Measurements from ENCODE around the gene ASAP3. TPM values are rescaled to one million over a fixed set of nuclear protein-coding genes. Genes with fewer than 3 reads are reported as not detected.

The ASAP3 gene
- total RNA-seq, 6 donors from 2014 or later, result 29.5 to 47.2 (median 41.8) TPM

DNA sequence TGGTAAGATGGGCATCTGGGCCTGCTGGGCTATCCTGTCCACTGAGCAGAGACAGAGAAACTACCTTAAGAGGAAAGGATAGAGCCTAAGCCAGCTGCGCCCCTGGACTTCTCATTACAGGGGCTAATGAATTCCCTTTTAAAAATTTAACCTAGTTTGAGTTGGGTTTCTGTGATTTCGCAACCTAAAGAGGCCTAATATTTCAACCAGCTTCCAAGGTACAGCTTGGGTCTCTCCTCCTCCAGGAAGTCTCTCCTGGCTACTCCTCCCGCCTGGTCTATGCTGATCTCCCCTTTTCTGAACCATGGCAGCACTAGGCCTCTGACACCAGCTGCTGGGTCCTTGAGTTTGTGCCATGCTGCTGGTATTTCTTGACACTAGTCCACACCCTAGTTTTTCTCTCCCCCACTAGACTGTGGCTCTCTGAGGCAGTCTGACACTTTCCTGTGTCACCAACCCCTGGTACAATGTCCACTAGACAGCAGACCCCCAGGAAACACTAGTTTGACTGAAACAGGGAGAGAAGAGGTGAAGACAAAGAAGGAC, 30.5 kb downstream of the ASAP3 start:
- ATAC-seq (ENCODE audit: low FRiP score in 2 of 2) (peak in 1 of 2 donors; percentile 1), DNase-seq (peak in 1 of 2 donors; percentile 75)
- Histone ChIP-seq H3K36me3 (peaks cover 0 to 21% (median 0%) of the 10 kb centered on the region in 4 donors), H3K9me3 (no peaks in the 10 kb centered on the region), H3K4me1 (peaks cover 7 to 49% (median 31%) of the 10 kb centered on the region in 4 donors), H3K27ac (peak overlapping the region; percentile 1 to 87 (median 56)), H3K4me3 (no peak overlapping the region), H3K27me3 (no peaks in the 10 kb centered on the region)
- TF ChIP-seq, protein P1, sequence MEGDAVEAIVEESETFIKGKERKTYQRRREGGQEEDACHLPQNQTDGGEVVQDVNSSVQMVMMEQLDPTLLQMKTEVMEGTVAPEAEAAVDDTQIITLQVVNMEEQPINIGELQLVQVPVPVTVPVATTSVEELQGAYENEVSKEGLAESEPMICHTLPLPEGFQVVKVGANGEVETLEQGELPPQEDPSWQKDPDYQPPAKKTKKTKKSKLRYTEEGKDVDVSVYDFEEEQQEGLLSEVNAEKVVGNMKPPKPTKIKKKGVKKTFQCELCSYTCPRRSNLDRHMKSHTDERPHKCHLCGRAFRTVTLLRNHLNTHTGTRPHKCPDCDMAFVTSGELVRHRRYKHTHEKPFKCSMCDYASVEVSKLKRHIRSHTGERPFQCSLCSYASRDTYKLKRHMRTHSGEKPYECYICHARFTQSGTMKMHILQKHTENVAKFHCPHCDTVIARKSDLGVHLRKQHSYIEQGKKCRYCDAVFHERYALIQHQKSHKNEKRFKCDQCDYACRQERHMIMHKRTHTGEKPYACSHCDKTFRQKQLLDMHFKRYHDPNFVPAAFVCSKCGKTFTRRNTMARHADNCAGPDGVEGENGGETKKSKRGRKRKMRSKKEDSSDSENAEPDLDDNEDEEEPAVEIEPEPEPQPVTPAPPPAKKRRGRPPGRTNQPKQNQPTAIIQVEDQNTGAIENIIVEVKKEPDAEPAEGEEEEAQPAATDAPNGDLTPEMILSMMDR (IDR thresholded peaks at IDR 0.05), result no peak
- TF ChIP-seq POLR2AphosphoS5 (IDR thresholded peaks at IDR 0.05) (no peak), POLR2A (IDR thresholded peaks at IDR 0.05) (no peak), EP300 (IDR thresholded peaks at IDR 0.05) (no peak)
- 76 to 91% methylated on average over 3 of the region's 3 CpGs for WGBS, 2 donors

DNA sequence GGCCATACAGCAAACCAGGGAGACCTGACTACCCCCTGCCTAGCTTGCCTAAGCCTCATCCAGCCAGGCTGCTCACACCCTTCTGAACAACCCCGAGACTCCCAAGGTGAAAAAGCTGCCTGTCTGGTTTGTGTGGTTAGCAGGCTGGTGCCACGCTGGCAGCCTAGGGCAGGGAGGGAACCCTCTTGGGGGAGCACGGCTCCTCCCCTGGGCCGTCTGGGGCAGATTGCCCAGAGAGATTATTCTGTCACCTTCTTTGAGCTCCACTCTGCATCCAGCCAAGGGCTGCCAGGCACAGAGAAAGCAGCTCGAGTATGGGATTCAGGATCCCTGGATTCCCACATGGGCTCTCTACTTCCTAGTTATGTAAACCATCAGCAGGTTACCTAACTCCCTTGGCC, 32.0 kb downstream of the ASAP3 start:
- H3K27me3 ChIP-seq, result no peaks in the 10 kb centered on the region
- H3K9me3 ChIP-seq, result no peaks in the 10 kb centered on the region
- TF ChIP-seq EP300 (IDR thresholded peaks at IDR 0.05) (peak in 1 of 4 donors; percentile 86), POLR2A (IDR thresholded peaks at IDR 0.05) (peak in 1 of 4 donors; percentile 56), POLR2AphosphoS5 (IDR thresholded peaks at IDR 0.05) (peak; percentile 59 to 78)
- TF ChIP-seq, protein P1 (IDR thresholded peaks at IDR 0.05), result no peak
- H3K27ac ChIP-seq, result peak overlapping the region in 3 of 4 donors; percentile 54 to 87 (median 76)
- peaks cover 7 to 42% (median 28%) of the 10 kb centered on the region in 4 donors for H3K4me1 ChIP-seq
- 0 to 37% methylated on average over 1 to 4 of the region's 5 CpGs for WGBS, 2 donors
- ATAC-seq (ENCODE audit: low FRiP score in 2 of 2), result peak; percentile 65 to 91
- H3K36me3 ChIP-seq, result peaks cover 0 to 21% (median 0%) of the 10 kb centered on the region in 4 donors
- no peak overlapping the region for H3K4me3 ChIP-seq
- peak in 1 of 2 donors; percentile 91 for DNase-seq

DNA sequence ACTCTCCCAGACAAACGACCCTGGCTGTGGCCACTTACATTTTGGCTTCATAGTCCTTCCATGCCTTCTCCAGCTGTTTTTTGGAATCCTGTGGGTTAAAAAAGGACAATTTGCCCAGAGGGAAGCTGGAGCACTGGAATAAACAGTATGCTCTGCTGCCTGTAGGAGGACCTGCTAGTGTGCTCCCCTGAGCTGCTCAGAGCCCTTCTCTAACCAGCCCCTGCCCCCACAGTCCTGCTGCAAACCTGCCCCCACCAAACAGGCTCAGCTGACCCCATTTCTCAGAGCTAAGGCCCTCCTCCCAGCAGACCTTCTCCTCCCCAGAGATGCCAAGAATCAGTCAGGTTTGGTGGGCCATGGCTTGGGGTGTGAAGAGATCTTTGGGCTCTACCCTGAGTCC, 32.5 kb downstream of the ASAP3 start:
- WGBS, 2 donors, result 36 to 75% methylated on average over 1 of the region's 1 CpG
- Histone ChIP-seq H3K4me1 (peaks cover 7 to 42% (median 27%) of the 10 kb centered on the region in 4 donors), H3K9me3 (no peaks in the 10 kb centered on the region), H3K36me3 (peaks cover 0 to 21% (median 0%) of the 10 kb centered on the region in 4 donors), H3K27ac (peak overlapping the region; percentile 54 to 87 (median 72)), H3K4me3 (no peak overlapping the region), H3K27me3 (no peaks in the 10 kb centered on the region)
- ATAC-seq (ENCODE audit: low FRiP score in 2 of 2) (no peak), DNase-seq (no peak)
- TF ChIP-seq, protein P1 (IDR thresholded peaks at IDR 0.05), result no peak
- no peak for TF ChIP-seq EP300 (IDR thresholded peaks at IDR 0.05)
- no peak for TF ChIP-seq POLR2A (IDR thresholded peaks at IDR 0.05)
- TF ChIP-seq POLR2AphosphoS5 (IDR thresholded peaks at IDR 0.05), result no peak

DNA sequence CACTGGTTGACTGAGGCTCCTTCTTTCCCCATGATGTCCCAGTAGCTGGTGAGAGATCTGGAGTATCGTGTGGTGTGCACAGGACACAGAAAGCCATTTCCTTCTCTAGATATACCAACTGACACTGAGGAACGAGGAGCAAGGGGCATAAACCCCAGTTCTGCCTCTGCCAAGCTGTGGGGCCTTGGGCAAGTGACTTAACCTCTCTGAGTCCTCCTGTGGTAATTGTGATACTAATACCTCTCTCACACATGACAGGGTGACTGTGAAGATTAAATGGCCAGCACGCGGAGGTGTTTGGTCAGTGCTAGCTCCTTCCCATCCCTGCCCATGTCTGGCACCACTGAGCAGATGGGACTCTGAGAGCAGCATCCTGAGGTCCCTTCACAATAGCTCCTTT, 33.1 kb downstream of the ASAP3 start:
- no peak for DNase-seq
- ATAC-seq (ENCODE audit: low FRiP score in 2 of 2), result no peak
- H3K27me3 ChIP-seq, result no peaks in the 10 kb centered on the region
- peaks cover 7 to 42% (median 27%) of the 10 kb centered on the region in 4 donors for H3K4me1 ChIP-seq
- TF ChIP-seq POLR2AphosphoS5 (IDR thresholded peaks at IDR 0.05), result no peak
- TF ChIP-seq EP300 (IDR thresholded peaks at IDR 0.05), result no peak
- TF ChIP-seq, protein P1 (IDR thresholded peaks at IDR 0.05), result no peak
- no peak for TF ChIP-seq POLR2A (IDR thresholded peaks at IDR 0.05)
- peaks cover 0 to 21% (median 0%) of the 10 kb centered on the region in 4 donors for H3K36me3 ChIP-seq
- peak overlapping the region in 3 of 4 donors; percentile 54 to 87 (median 76) for H3K27ac ChIP-seq
- no peak overlapping the region for H3K4me3 ChIP-seq
- H3K9me3 ChIP-seq, result no peaks in the 10 kb centered on the region
- WGBS, 2 donors, result 71 to 91% methylated on average over 4 of the region's 4 CpGs

Measured in upper lobe of left lung (tissue), 6 donors.